EH (cell line): ENCODE measurements around the gene BDKRB2.
A peak's percentile ranks its signal among the peaks of the same experiment; 100 is the strongest.

Experiments
- DNase-seq: peaks from one replicate; pipeline ENCODE4 v3.0.0-alpha.2; 2015; ENCODE audit warnings: low read depth

Gene BDKRB2

DNA sequence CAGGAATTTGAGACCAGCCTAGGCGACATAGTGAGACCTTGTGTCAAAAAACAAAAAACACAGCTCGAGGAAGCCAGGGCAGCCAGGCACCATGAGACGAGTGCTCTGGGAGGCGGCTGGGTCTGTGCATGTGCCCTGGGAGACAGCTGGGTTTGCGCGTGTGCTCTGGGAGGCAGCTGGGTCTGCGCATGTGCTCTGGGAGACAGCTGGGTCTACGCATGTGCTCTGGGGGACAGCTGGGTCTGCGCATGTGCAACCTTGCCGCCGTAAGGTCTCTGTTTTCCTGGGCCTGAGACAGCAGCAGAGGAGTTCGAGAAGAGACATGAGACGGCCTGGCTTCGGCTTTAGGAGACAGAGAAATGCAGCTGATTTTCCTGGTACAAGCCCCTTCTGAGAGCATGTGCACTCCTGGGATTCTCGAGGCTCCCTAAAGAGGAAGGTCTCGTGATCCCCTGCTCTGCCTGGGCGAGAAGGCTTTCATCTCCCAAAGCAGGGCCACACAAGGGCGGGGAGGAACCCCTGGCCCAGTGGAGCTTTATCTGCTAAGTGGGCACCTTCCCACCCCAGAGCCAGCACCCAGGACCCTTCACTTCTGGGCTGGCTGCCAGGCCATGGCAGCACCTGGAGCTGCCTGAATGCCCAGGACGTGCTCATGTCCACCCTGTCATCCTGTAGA, 47.8 kb downstream of the BDKRB2 start:
- DNase-seq, result no peak

DNA sequence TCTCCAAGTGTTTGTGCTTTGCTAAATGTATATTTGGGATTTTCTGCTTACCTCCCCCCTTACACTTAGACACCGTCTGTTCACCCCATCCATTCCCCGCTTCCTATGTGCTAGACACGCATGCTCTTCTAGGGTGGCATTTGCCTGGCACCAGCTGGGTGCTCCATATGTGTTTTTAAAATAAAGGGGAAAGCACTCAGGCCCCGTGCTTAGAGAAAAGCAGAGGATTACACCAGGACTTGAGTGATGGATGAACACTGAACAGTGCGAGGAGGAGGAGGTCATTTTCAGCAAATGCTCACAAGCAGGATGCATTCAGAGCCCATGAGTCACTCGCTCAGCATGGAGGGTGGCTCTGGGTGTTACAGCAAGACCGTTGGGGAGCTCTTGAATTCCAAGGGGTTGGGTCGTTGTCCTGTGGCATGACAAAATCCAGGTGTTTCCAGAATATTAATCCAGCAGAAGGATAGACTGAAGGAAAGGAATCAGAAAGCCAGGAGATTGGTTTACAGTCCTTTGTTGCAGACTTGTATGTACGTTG, 48.4 kb downstream of the BDKRB2 start:
- peak; percentile 94 for DNase-seq

DNA sequence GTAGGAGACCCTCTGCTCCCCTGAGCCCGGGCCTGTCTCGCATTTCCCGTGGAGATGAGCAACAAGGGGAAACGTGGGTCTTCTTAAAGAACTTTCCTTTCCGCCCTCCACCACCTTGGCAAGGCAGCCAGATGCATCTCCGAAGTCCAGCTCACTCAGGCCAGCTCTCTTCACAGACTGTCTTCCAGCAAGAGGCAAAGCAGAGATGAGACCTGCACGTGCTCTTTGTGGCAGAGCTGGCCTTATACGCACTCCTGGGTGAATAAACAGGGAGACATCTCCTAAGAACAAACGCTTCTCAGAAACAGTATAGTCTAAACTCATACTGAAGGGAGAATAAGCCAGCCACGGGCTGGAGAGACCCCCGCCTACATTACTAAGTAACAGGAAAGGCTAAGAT, 50.0 kb downstream of the BDKRB2 start:
- DNase-seq, result no peak

DNA sequence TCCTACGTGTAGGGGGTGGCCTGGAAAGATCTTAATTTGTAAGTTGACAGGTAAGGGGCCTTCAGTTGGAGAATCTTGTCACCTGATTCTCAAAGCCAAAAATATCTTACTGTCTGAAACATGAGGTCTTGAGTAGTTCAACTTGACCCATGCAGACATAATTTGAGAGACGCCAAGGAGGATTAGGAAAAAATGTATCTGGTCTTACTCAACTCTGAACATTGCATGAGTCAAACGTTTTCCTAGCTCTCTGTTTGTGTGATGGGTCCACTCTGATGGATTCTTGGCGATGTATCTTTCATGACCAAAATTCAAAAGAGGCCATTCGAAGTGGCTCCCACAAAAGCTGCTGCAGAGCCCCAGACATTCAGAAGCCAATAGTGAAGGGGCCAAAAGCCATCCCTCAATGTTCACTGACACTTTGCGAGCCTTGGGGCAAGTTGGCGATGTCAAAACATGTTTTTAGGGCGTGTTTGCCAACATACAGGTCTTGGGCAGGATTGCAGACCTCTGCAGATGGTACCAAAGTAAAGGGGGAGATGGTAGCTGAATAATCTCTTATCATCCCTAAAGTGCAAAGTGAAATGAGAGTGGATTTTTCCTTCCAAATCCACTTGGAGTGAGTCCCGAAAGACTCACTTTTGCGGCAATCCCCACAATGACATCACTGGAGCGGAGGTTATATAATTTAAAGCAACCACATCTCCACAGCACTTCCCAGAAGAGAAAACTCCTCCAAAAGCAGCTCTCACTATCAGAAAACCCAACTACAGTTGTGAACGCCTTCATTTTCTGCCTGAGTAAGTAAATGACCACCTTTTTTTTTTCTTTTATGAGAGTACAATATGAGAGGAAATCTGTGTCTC, 51.1 kb downstream of the BDKRB2 start, which contains the start of gene BDKRB1:
Gene BDKRB1, plus strand, starts transcription at position 710 of the 866 bp plus-strand sequence. CDS start 7,473 bp downstream, outside the sequence.
- DNase-seq, result peak; percentile 89

DNA sequence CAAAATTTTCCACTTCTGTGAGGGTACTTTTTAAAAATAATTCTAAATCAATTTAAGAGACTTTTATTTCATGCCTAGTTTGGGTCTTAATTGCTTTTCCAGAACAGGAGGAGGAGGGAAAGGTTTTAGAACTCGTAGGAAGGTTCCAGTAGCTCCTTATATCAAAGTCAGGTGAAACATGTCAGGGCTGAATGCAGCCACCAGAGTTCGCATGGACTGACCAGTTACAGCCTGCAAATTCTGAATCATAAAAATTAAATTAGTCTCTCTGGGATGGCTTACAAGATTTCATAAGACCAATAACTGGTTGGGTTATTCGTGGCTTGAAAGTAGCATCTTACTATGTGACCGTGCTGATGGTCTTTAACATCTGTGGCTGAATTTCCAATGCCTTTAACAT, 51.8 kb downstream of the BDKRB2 start:
- peak; percentile 21 for DNase-seq

DNA sequence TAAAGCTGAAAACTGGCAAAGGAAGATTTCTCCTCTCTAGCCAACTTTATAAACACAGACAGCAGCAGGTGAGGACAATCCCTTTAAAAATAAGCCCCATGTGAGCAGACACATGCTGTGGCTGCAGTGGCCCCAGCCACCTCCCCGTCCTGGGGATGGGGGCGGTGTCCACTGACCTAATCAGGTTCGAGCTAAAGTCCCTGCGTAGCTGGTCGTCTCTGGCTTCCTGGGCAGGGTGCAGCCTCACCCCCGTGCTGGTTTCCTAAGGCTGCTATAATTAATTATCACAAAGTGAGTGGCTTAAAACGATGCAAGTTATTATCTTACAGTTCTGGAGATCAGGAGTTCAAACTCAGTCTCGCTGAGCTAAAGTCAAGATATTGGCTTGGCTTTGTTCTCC, 52.4 kb downstream of the BDKRB2 start:
- no peak for DNase-seq

DNA sequence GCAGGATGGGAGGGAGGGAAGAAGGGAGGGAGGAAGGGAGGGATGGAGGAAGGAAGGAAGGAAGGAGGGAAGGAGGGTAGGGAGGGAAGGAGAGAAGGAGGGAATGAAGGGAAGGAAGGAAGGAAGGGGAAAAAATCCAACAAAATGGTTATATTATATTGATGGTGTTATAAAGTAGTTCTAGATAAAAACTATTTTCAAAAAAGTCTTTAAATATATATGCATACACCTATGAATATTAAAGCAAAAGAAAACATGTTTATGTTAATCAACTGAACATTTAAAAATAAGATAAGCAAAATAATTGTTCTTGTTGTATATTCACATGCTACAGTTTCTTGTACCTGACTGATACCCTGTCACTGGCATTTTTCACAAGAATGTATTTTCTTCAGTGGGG, 53.3 kb downstream of the BDKRB2 start:
- DNase-seq, result no peak

DNA sequence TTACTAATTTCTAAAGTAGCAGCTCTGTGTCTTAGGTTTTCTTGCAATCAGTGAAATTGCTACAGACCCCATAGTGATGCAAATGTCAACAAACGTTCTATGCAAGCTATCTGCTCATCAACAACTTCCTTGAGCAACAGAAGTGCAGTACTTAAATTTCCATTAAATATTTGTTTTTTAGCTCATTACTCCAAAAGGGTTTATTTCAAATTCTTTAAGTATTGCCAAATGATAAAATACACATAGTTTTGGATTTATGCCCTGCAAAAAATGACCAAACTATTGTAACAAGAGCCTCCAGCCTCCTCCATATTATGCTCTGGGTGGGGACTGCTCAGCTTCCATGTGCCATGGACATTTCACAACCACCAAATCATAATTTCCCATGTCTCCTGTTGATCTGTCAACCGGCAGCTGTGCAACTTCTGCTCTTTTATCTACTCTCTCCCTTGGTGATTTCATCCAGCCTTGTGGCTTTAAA, 55.7 kb downstream of the BDKRB2 start:
- DNase-seq, result peak; percentile 84

DNA sequence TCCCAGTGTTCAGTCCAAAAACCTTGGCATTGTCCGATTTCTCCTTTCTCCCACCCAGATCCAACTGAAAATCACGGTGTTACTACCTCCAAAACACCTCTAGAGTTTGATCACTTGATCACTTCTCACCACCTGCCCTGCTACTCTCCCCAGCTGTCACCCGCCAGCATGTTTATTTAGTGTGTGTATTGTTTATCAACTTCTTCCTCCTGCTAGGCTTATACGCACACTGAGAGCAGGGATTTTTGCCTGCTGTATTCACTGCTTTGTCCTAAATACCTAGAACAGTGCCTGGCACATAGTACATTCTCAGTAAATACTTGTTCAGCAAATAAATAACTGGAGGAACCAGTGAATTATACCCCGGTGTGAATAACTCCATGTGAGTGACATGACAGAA, 56.4 kb downstream of the BDKRB2 start:
- DNase-seq, result no peak

DNA sequence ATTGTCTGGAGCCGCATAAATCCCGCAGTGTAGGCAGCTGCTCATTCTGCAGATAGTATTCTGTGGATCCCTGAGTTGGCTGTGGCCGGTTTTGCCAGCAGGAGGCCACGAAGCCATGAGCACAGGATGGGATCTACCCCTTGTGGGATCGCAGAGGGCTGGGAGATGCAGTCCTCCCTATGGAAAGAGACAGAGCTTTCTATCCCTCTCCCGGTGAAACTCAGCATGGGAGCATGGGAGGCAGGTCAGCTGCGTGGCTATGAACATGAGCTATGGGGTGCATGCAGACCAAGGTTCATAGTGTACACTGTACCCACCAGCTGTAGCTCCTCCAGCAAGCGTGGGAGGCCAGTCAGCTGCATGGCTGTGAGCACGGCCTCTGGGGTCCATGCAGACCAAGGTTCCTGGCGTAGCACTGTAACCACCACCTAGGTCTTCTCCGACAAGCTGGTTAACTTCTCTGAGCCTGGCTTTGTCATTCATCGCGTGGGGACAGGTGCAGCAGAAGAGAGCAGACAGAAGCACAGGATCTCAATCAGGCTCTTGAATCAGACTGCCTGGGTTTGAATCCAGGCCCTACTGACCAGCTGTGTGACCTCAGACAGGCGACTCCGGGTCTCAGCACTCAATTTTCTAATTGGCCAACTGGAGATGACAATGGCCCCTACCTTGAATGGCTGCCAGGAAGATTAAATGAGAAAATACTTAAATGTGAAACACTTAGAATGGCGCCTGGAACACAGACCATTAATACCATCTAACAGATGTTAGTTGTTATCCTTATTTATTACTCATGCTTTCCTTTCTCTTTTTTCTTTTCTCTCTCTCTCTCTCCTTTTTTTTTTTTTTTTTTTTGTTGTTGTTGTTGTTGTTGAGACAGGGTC, 57.4 kb downstream of the BDKRB2 start:
- DNase-seq, result no peak

DNA sequence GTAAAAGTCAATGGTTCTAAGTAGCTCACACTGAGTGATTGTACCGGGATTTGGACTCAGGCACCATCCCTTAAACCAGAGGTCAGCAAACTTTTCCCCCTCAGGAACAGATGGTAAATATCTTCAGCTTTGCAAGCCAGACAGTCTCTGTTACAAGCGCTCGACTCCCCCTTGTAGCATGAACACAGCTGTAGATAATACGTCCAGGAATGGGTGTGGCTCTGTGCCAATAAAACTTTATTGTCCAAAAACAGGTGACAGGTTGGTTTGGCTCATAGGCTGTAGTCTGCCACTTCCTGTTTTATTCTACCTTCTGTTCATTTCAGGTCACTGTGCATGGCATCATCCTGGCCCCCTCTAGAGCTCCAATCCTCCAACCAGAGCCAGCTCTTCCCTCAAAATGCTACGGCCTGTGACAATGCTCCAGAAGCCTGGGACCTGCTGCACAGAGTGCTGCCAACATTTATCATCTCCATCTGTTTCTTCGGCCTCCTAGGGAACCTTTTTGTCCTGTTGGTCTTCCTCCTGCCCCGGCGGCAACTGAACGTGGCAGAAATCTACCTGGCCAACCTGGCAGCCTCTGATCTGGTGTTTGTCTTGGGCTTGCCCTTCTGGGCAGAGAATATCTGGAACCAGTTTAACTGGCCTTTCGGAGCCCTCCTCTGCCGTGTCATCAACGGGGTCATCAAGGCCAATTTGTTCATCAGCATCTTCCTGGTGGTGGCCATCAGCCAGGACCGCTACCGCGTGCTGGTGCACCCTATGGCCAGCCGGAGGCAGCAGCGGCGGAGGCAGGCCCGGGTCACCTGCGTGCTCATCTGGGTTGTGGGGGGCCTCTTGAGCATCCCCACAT, 58.9 kb downstream of the BDKRB2 start:
- no peak for DNase-seq

DNA sequence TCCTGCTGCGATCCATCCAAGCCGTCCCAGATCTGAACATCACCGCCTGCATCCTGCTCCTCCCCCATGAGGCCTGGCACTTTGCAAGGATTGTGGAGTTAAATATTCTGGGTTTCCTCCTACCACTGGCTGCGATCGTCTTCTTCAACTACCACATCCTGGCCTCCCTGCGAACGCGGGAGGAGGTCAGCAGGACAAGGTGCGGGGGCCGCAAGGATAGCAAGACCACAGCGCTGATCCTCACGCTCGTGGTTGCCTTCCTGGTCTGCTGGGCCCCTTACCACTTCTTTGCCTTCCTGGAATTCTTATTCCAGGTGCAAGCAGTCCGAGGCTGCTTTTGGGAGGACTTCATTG, 59.5 kb downstream of the BDKRB2 start:
- DNase-seq, result no peak

DNA sequence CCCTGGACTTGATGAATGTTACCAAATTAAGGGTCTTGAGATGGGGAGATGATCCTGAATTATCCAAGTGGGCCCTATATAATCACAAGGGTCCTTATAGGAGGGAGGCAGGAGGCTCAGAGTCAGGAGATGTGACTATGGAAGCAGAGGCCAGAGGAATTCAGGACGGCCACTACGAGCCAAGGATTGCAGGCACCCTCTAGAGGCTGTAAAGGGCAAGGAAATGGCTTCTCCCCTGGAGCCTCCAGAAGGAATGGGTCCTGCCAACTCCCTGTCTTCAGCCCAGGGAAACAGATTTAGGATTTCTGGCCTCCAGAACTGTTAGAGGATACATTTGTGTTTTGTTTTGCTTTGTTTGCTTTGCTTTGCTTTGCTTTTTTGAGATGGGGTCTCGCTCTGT, 60.2 kb downstream of the BDKRB2 start:
- DNase-seq, result peak; percentile 71

DNA sequence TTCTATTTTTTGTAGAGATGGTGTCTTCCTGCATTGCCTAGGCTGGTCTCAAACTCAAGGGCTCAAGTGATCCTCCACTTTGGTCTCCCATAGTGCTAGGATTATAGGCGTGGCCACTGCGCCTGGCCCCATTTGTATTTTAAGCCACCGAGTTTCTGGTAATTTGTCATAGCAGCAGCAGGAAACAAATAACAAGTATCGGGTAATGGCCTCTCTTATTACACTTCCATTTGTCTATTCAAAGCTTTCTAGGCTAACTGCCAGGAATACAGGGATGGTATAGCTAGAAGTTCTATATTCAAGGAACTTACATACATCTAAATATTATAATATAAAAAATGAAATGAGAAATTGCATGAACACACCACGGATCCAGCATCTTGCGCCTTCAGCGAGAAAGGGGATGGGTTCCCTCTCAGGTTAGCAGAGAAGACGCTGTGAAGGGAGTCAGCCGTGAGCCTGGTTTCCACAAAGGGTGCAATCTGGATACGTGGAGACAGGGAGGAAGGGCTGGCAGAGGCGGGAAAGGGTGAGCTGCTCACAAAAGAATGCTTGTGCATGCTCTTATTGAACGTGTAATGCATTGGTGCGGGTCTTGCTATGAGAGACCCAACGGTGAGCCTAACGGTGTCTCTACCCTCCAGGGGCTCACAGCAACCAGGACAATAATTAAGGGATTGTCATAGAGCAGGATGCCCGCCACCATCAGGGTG, 60.9 kb downstream of the BDKRB2 start:
- no peak for DNase-seq

DNA sequence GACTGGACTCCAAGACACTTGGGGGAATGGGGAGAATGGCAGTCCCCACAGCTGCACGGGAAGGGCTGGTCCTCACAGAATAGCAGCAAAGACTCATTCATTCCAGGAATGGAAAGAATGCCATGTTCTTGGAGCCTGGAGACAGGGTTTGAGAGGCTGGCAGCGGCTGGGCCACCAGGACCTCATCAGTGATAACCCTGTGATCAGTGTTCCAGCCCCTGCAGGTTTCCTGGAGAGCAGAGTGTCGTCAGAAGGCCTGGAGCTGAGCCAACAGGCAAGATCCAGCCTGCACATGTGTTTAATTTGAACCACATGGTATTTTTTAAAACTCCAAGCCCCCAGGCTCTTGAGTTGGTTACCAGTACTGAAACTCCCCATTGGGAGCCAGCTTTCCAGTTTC, 62.7 kb downstream of the BDKRB2 start:
- DNase-seq, result peak; percentile 91

DNA sequence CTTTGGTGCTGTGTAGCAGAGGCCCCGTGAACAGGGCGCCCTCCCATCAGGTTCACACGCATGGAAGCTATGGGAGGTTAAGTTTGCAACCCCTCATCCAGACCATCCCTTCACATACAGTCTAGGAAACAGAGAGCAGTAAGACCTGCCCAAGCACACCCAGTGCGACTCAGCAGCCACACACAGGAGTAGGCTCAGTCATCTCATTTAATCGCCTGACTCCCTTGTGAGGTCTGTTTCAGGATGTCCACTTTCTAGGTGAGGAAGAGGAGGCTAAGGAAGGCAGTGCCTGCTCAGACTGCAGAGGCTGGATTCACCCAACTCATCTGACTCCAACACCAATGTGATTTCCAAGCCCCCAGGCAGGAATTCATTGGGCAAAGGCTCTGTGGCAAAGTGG, 63.3 kb downstream of the BDKRB2 start:
- DNase-seq, result peak; percentile 52

DNA sequence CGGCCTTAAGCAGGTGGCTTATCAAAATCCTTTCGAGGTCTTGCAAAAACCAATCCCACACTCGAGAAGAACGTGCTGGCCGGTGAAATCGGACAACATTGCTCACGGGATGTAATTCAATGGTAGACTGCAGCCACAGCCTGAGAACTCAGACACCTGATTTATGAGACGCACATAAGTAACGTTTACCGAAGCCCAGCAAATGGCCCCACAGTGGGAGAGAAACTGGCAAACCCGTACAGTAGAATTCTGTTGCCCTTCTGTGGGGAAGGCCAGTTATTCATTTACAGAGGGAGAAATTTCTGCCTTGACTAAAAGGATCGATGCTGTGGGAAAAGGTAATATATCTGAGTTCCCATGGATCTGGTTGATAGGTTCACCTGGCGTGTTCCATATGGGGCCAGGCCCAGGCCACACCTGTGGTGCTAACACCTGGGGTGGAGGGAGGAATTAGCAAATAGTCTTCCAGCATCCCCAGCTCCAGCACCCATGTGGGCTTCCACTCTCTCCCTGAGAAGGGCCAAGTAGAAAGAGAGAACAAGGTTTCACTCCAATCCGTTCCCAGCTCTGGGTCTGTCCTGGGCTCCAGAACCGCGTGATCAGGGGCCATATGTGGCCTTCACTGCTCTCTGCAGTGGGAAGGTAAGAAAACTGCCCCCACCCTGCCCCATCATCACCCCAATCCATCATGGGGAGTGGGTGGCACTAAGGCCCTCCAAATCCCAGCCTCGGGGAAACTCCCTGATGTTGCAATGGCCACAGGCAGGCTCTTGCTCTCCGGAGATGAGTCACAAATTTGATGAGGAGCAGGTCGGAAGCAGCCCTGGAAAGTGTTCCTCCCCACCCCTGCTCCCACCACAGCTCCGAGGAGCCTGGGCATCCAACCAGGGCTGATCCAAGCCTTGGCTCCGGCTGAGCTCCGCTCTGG, 64.1 kb downstream of the BDKRB2 start:
- peak; percentile 95 for DNase-seq

DNA sequence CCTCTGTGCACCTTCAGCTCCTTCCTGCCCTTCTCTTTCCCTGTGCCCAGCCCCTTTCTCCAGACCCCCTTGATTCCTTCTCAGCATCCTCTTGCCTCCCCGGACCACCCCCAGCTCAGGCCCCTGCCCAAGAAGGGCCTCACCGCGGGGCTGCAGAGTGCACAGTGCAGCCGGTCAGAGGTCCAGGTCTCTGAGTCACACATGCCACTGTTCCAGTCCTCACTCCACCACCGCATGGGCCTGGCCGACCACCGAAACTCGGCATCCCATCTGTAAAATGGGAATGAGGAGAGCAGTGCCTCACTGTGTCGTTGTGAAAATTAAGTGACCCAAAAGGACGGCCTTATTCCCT, 64.7 kb downstream of the BDKRB2 start:
- no peak for DNase-seq
